ENCODE data around the gene CHODL.

GRCh38 chr21:18298228-18298627 is 53.6 kb downstream of the CHODL start:
- no peak for TF ChIP-seq CTCF (IDR thresholded peaks at IDR 0.05)
- no peak for TF ChIP-seq POLR2A (IDR thresholded peaks at IDR 0.05)
